NCI-H748 treated with DMSO at 0.1 percent for 48 hours (cell line): ENCODE results near the gene TIMM29.

ENCODE experiments used
- DNase-seq: peaks from one replicate; lab custom pipeline; 2025; lab: John Stamatoyannopoulos, UW

The TIMM29 gene

DNA sequence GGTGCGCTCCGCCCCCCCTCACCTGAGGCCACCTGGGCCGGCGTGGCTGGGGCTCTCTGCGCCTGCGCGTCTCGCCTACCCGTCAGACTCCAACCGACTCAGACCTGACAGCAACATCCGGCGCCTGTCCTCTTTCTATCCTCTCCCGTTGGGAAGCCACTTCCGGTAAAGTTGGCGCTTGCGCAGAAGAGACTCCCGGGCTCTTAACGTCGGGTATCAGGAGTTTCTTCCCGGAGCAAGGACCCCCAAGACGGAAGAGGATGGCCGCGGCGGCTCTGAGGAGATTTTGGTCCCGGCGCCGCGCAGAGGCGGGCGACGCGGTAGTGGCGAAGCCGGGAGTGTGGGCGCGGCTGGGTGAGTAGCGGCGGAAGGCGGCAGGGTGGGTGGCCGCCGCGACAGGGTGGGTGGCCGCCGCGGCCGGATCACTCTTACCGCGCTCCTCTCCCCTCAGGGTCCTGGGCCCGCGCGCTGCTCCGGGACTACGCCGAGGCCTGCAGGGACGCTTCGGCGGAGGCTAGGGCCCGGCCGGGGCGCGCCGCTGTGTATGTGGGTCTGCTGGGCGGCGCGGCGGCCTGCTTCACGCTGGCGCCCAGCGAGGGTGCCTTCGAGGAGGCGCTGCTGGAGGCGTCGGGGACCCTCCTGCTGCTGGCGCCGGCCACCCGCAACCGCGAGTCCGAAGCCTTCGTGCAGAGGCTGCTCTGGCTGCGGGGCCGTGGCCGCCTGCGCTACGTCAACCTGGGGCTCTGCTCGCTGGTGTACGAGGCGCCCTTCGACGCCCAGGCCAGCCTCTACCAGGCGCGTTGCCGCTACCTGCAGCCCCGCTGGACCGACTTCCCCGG lies at the start of gene TIMM29, which contains the start of gene YIPF2:
Gene TIMM29, plus strand, starts transcription at position 249 of the 839 bp plus-strand sequence. Its CDS starts 12 bp downstream, at position 261.
Gene YIPF2, minus strand, starts transcription at position 77 of the 839 bp plus-strand sequence. CDS start 229 bp downstream, outside the sequence.
- peak; percentile 91 for DNase-seq

DNA sequence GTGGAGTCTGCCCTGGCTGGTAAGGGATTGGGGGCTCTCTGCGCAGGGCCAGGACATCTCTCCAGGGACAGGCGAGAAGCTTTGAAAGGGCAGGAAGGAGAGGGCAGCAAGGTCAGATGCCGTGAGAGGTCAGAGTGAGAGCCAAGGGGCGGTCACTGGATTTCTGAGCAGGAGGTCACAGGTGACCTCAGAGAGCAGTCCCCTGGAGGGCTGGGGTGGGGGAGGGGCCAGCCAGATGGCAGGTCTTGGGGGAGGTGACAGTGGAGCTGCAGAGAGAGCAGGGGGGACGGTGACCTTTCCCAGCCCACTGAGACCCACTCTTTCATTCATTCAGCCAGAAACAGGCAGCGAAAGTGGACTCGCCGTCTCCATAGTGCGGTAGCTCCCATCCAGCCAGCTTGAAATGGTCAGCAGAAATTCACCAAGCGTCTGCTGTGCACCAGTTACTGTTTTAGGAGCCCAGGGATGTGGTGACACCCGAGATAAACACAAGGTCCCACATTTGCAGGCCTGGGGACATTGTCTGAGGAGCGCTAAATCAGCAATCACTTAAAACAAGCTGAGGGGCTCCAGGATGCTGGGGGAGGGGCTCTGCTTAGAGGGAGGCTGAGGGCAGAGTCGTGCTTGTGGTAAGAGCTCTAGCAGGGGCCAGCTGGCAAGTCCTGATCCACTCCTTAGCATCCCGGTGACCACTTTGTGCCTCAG lies 47.1 kb upstream of the TIMM29 start:
- DNase-seq = no peak

DNA sequence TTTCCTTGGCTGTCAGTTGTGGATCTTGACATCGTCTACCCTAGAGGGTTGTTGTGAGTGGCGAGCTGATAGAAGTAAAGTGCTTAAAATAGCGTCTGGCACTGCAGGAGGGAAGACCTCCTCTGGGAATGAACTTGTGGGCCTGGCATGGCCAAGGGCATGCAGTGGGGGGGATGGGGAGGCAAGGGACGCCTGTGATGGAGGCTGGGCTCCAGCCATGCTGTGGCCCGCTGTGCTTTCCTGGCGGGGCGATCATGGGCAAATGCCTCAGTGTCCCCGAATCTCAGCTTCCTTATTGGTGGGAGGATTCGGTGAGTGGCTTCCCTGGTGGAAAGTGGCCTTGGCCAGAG lies 46.5 kb upstream of the TIMM29 start:
- DNase-seq = no peak

DNA sequence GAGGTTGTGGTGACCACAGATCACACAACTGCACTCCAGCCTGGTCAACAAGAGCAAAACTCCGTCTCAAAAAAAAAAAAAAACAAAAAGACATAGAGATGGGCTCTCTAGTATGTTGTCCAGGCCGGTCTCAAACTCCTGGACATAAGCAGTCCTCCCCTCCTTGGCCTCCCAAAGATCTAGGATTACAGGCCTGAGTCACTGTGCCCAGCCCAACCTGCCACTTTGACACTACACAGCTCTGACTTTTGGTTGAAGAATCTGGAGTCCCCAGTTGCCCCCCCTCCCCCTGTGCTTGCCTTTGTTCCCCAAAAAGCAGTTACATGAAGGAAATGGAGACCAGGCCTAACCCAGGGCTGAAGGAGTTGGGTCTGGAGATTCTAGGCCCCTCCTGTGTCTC lies 44.3 kb upstream of the TIMM29 start:
- DNase-seq = no peak

- DNase-seq = no peak
Measured at GRCh38 chr19:10885201-10886169, 43.1 kb upstream of the TIMM29 start.

GRCh38 chr19:10887616-10888367 lies 40.8 kb upstream of the TIMM29 start:
- no peak for DNase-seq

DNA sequence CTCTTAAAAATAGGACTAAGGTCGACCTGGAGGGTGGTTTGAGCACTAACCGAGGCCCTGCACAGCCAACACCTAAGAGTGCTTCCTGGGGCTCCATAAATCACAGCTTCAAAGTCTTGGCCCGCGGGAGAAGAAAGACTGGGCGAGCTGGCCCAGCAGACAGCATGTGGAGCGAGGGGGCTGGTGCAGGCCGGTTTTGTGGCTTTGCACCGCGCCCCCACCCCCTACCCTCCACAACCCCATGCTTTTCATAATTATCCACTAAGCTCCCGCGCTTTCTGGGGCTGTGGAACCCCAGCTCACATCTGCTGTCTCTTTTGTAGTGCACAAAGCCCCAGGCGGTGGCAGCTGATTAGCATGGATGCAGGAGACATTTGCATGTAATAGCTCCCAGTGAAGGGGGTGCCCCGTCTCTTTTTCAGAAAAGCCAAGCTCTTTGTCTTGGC lies 40.2 kb upstream of the TIMM29 start:
- DNase-seq = no peak

GRCh38 chr19:10889880-10890279 lies 38.7 kb upstream of the TIMM29 start:
- no peak for DNase-seq

GRCh38 chr19:10891405-10892086 lies 37.1 kb upstream of the TIMM29 start:
- DNase-seq = no peak

DNA sequence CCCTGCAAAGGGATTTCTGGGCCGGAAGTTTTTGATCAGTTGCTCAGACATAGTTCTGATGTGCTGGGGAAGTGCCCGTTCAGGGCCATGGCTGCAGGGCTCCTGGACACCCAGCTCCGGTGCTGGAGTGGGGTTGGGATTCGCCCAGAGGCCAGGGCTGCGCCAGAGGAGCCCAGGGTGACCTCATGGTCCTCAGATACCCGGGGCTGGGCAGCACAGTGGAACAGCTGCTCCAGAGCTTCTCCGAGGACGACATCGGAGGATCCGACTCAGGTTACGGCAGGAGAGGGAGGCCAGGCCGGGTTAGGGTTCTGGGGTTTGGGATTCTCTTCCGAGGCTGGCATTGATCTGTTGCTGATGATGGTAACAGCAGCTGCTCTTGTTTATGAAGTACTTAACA lies 36.4 kb upstream of the TIMM29 start:
- DNase-seq = no peak

GRCh38 chr19:10894911-10895213 lies 33.7 kb upstream of the TIMM29 start:
- no peak for DNase-seq

DNA sequence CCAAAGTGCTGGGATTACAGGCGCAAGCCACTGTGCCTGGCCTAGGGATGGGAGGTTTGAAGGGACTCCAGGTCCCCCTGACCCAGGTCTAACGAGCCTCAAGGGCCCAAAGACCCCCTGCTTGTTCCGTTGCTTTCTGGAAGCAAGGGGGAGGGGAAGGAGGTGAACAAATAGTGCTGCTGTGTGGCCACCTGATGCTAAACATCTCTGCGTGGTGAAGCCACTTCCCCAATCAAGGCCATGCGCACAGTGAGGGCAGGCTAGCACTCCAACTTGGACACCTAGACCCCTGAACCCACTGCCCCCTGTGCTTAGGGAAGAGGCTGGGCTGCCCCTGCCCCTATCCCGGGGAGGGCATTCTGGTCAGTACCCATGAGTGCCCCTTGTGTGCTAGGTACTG lies 33.2 kb upstream of the TIMM29 start:
- DNase-seq = no peak

GRCh38 chr19:10895920-10896319 lies 32.7 kb upstream of the TIMM29 start:
- no peak for DNase-seq

DNA sequence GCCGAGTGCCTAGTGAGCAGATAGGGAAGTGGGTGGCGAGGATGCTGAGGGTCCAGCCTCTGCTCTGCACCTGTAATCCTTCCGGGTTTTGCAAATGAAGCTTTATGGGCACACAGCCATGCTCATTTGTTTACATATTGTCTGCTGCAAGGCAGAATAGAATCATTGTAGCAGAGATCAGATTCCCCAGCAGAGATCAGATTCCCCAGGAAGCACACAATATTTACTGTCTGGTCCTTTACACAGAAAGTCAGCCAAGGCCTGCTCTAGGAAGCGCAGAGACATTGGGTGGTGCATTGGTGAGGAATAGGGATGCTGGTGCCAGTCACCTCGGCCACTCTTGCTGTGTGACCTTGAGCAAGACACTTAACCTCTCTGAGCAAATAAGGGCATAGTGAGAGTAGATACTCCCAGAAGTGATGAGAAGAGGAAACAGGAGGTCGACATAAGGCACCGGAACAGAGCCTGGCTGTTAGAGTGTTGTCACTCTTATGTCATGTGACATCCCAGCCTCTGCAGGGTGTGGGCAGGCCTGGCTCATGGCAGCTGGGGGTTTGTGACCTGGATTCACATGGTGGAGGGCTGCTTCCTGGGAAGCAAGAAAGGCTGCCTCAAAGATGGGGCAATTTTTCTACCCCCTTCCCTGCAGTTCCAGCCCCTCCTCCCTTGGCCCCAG lies 31.6 kb upstream of the TIMM29 start:
- DNase-seq = no peak

DNA sequence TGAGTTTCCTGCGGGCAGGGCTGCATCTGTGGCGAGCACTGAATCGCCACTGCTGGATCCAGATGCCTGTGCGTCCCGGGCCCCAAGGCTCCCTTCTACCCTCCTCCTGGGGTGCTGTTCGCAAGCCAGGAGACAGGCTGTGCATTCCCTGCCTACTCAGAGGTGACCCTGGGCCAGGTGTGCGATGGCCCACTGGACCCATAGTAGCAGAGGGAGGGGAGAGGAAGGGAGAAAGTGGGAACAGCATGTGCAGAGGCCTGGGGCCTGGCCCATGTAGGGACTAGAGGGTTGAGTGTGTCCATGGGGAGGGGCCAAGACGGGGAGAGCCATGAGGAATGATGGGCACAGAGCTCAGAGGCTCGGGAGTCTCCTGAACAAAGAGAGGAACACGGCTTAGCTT lies 30.0 kb upstream of the TIMM29 start:
- DNase-seq = no peak

DNA sequence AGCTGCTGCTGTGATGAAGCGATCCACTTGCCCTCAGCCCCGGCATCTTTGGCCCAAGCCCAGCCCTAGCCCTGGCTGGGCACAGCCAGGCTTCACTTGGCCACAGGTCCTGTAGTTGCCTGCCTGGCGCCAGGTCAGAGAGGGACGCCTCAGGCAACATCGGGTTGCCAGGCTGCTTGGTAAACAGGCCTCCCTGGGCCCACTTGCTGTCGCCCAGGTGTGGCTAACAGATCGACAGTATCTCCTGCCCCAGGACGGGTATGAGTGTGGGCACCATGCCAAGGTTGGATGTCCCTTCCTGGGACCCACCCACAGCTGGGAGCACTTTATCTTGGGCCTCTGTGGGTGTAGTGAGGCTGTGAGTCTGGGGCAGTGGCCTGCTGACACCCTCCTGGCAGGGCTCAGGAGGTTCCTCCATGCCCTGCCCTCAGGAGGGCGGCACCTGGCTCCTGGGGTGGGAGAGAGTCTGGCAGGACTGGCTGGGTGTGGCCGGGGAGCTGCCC lies 29.4 kb upstream of the TIMM29 start:
- DNase-seq = no peak

- no peak for DNase-seq
Measured at GRCh38 chr19:10907925-10908324, 20.7 kb upstream of the TIMM29 start.

GRCh38 chr19:10908380-10908960 lies 20.1 kb upstream of the TIMM29 start:
- no peak for DNase-seq

- DNase-seq = no peak
Measured at GRCh38 chr19:10911579-10912363, 16.8 kb upstream of the TIMM29 start.
